Liver (tissue), 9 donors: ENCODE data around the gene RAB1A. TPM values are rescaled to one million over a fixed set of nuclear protein-coding genes. Genes with fewer than 3 reads are reported as not detected.
A peak's percentile ranks its signal among the peaks of the same experiment; 100 is the strongest.
"Not testable (repeated sequence)": the region's sequence is repeated elsewhere in the genome, so short reads cannot be mapped to it uniquely, and the experiment has no call there.

Experiments used
- DNase-seq: peaks from one replicate; pipeline ENCODE4 v3.0.0-alpha.2; 2017; ENCODE audit warnings: low spot score
- H3K27ac ChIP-seq, 2 donors: one replicate each; pipeline ENCODE4 v1.7.0; 2013; ENCODE audit warnings: inconsistent platforms in 2 of 2, low read length in 2 of 2, control low read depth in 1 of 2, low read depth in 1 of 2, mild to moderate bottlenecking in 1 of 2
- H3K27me3 ChIP-seq, 4 donors: one replicate each; pipeline versions ENCODE4 v1.6.1 to v1.7.0; 2013; ENCODE audit warnings: low read length in 3 of 4, inconsistent platforms in 1 of 4, mild to moderate bottlenecking in 1 of 4, moderate library complexity in 1 of 4; ENCODE audit not compliant: control insufficient read depth in 4 of 4, insufficient read depth in 4 of 4
- H3K36me3 ChIP-seq, 4 donors: one replicate each; pipeline versions ENCODE4 v1.6.1 to v1.7.0; 2013; ENCODE audit warnings: low read length in 3 of 4, mild to moderate bottlenecking in 3 of 4, low read depth in 1 of 4, moderate library complexity in 1 of 4; ENCODE audit not compliant: control insufficient read depth in 4 of 4, insufficient read depth in 3 of 4
- H3K4me1 ChIP-seq, 4 donors: one replicate each; pipeline versions ENCODE4 v1.6.1 to v1.7.0; 2013; ENCODE audit warnings: low read length in 3 of 4, mild to moderate bottlenecking in 3 of 4, moderate library complexity in 1 of 4; ENCODE audit not compliant: control insufficient read depth in 4 of 4, insufficient read depth in 4 of 4
- H3K4me3 ChIP-seq, 3 donors: one replicate each; pipeline versions ENCODE4 v1.6.1 to v1.7.0; 2013; ENCODE audit warnings: low read length in 3 of 3, control low read depth in 1 of 3, low read depth in 1 of 3, mild to moderate bottlenecking in 1 of 3
- H3K9ac ChIP-seq, 2 donors: one replicate each; pipeline ENCODE4 v1.7.0; 2013; ENCODE audit warnings: low read length in 2 of 2, mild to moderate bottlenecking in 2 of 2, moderate library complexity in 2 of 2, control low read depth in 1 of 2, low read depth in 1 of 2
- H3K9me3 ChIP-seq, 4 donors: one replicate each; pipeline versions ENCODE4 v1.6.1 to v1.7.0; 2013; ENCODE audit warnings: low read length in 3 of 4; ENCODE audit not compliant: control insufficient read depth in 4 of 4
- ATF3 ChIP-seq: IDR thresholded peaks from 2 replicates; pipeline ENCODE4 v1.6.1; 2016; ENCODE audit warnings: antibody characterized with exemption
- CTCF ChIP-seq: fragments of 150-350 bp; IDR thresholded peaks from 2 replicates; pipeline ENCODE4 v1.5.1; 2017; ENCODE audit warnings: improper control_type of control experiment, low read depth, low read length; ENCODE audit not compliant: missing input control
- EGR1 ChIP-seq, 2 donors: IDR thresholded peaks; 2 replicates each; pipeline ENCODE4 v1.6.1; 2016 to 2018; ENCODE audit warnings: antibody characterized with exemption in 2 of 2, low read depth in 2 of 2
- HNF4A ChIP-seq, 2 donors: conservative IDR thresholded peaks; 2 replicates each; pipeline ENCODE4 v1.6.1; 2016; ENCODE audit warnings: antibody characterized with exemption in 2 of 2, mild to moderate bottlenecking in 2 of 2
- RXRA ChIP-seq, 2 donors: IDR thresholded peaks; 2 replicates each; pipeline ENCODE4 v1.6.1; 2017 to 2018; ENCODE audit warnings: antibody characterized with exemption in 2 of 2, mild to moderate bottlenecking in 1 of 2
- SP1 ChIP-seq: IDR thresholded peaks from 2 replicates; pipeline ENCODE4 v1.6.1; 2018; ENCODE audit warnings: antibody characterized with exemption, mild to moderate bottlenecking
- TAF1 ChIP-seq: conservative IDR thresholded peaks from 2 replicates; pipeline ENCODE4 v1.6.1; 2016; ENCODE audit warnings: antibody characterized with exemption, mild to moderate bottlenecking
- WGBS: extraction: QIAGEN DNeasy Blood & Tissue Kit; methylation state at CpG from one replicate; pipeline ENCODE4 v1.1.7; 2013; 5-methylcytosine and 5-hydroxymethylcytosine counted together
- polyA plus RNA-seq, 2 donors: library from polyadenylated mRNA; stranded (reverse) in 1 of 2; unstranded in 1 of 2; fragments of 200-250 nt in 1 of 2; fragments of >200 nt in 1 of 2; fragmentation: Nextera tagmentation in 1 of 2; extraction: Ambion mirVana in 1 of 2; gene quantifications; one replicate each; pipeline versions ENCODE4 v1.2.1 to v1.2.3, GENCODE V29; 2013 to 2015
- total RNA-seq, 2 donors: library from RNA; depleted of rRNA; stranded (reverse); fragments of >200 nt; gene quantifications; one replicate each; pipeline ENCODE4 v1.2.3, GENCODE V29; 2014
- TF ChIP-seq, protein P1 (sequence below): IDR thresholded peaks from 2 replicates; pipeline ENCODE4 v1.6.1; 2016; ENCODE audit warnings: antibody characterized with exemption
- TF ChIP-seq, protein P2 (sequence below): IDR thresholded peaks from 2 replicates; pipeline ENCODE4 v1.6.1; 2016; ENCODE audit warnings: antibody characterized with exemption, mild to moderate bottlenecking
- donor health status: healthy.
- donor health status: healthy.
- donor health status: healthy.
- donor health status: healthy.
- donor health status: healthy.

Gene RAB1A
- total and polyA plus RNA-seq, 4 donors = 52.8 to 89.7 (median 77.8) TPM

DNA sequence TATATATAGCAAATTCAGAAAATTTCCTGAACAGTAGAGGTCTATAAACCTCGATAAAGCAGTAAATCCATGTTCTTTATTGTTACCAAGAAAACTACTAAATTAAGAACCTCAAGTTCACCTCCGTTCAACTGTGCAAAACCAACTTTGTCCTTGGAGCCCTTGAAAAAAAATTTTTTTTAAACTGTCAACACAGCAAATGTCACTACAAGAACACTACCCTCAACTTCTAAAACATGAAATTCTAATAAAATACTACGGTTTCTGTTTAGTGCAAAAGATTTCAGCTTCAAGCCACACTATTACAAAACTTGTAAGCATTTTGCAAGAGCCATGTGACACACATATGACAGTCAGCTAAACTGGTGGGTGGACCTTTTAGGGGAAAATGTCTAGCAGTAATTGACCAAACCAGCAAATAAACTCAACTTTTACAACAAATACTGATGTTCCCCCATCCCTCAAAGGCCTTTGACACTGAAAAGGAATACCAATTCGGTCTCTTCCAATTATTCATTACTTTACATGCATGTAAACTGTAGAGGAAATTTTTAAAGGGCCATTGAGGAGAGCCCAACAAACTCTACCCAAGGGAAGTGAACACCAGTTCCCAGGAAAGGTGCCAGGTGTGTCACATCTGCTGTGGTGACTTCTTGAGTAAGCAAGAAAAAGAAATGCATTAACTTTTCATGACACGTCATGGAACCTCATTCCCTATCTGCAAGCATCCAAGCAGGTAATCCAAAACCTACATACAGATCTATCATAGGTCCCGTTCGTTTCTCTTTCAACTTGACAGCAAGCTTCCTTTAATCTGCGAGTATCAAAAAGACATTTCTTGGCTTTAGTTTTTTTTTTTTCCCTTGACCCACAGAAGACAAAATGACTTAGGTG, 1.4 kb downstream of the RAB1A start (continued):
- TF ChIP-seq, protein P1, sequence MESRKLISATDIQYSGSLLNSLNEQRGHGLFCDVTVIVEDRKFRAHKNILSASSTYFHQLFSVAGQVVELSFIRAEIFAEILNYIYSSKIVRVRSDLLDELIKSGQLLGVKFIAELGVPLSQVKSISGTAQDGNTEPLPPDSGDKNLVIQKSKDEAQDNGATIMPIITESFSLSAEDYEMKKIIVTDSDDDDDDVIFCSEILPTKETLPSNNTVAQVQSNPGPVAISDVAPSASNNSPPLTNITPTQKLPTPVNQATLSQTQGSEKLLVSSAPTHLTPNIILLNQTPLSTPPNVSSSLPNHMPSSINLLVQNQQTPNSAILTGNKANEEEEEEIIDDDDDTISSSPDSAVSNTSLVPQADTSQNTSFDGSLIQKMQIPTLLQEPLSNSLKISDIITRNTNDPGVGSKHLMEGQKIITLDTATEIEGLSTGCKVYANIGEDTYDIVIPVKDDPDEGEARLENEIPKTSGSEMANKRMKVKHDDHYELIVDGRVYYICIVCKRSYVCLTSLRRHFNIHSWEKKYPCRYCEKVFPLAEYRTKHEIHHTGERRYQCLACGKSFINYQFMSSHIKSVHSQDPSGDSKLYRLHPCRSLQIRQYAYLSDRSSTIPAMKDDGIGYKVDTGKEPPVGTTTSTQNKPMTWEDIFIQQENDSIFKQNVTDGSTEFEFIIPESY = peak; percentile 46
- no peak for TF ChIP-seq TAF1

GRCh38 chr2:65125457-65125856, 4.4 kb downstream of the RAB1A start:
- H3K4me1 ChIP-seq = peaks cover 21 to 37% (median 29%) of the 10 kb centered on the region in 4 donors
- not testable (repeated sequence) for H3K4me3 ChIP-seq, H3K27ac ChIP-seq, H3K36me3 ChIP-seq, H3K9me3 ChIP-seq, H3K9ac ChIP-seq, H3K27me3 ChIP-seq, DNase-seq
- TF ChIP-seq RXRA (IDR thresholded peaks at IDR 0.05) = peak in 1 of 2 donors; percentile 14
- WGBS = 41% methylated on average over 7 of the region's 7 CpGs

DNA sequence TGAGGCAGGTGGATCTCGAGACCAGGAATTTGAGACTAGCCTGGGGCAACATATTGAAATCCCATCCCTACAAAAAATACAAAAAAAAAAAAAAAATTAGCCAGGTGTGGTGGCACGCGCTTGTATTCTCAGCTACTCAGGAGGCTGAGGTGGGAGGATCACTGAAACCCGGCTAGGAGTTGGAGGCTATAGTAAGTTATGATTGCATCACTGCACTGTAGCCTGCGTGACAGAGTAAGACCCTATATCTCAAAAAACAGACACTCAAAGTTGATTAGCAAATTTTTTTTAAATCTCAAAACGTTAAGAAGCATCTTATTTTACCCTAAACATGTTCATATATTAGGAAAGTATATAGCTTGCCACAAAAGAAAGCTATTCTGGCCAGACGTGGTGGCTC, 7.6 kb downstream of the RAB1A start:
- Histone ChIP-seq H3K4me1 (peaks cover 21 to 47% (median 34%) of the 10 kb centered on the region in 4 donors), H3K9me3 (no peaks in the 10 kb centered on the region), H3K27ac (no peak overlapping the region), H3K9ac (no peak overlapping the region), H3K36me3 (no peaks in the 10 kb centered on the region), H3K4me3 (no peak overlapping the region), H3K27me3 (no peaks in the 10 kb centered on the region)
- no peak for DNase-seq
- no peak for TF ChIP-seq HNF4A (conservative IDR thresholded peaks at IDR 0.05)
- TF ChIP-seq CTCF = no peak
- TF ChIP-seq ATF3 = no peak
- TF ChIP-seq, protein P1 = no peak
- no peak for TF ChIP-seq EGR1 (IDR thresholded peaks at IDR 0.05; ENCODE audit: low read depth in 2 of 2)
- no peak for TF ChIP-seq SP1
- TF ChIP-seq, protein P2, sequence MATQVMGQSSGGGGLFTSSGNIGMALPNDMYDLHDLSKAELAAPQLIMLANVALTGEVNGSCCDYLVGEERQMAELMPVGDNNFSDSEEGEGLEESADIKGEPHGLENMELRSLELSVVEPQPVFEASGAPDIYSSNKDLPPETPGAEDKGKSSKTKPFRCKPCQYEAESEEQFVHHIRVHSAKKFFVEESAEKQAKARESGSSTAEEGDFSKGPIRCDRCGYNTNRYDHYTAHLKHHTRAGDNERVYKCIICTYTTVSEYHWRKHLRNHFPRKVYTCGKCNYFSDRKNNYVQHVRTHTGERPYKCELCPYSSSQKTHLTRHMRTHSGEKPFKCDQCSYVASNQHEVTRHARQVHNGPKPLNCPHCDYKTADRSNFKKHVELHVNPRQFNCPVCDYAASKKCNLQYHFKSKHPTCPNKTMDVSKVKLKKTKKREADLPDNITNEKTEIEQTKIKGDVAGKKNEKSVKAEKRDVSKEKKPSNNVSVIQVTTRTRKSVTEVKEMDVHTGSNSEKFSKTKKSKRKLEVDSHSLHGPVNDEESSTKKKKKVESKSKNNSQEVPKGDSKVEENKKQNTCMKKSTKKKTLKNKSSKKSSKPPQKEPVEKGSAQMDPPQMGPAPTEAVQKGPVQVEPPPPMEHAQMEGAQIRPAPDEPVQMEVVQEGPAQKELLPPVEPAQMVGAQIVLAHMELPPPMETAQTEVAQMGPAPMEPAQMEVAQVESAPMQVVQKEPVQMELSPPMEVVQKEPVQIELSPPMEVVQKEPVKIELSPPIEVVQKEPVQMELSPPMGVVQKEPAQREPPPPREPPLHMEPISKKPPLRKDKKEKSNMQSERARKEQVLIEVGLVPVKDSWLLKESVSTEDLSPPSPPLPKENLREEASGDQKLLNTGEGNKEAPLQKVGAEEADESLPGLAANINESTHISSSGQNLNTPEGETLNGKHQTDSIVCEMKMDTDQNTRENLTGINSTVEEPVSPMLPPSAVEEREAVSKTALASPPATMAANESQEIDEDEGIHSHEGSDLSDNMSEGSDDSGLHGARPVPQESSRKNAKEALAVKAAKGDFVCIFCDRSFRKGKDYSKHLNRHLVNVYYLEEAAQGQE = no peak
- WGBS = 87% methylated on average over 7 of the region's 7 CpGs
